Gastrocnemius medialis (tissue), 4 donors: ENCODE results near the gene EHD2. TPM values are rescaled to one million over a fixed set of nuclear protein-coding genes. Genes with fewer than 3 reads are reported as not detected.

Source experiments
- ATAC-seq, 2 donors: fragments of 150-250 bp; one replicate each; pipeline ENCODE4 v1.9.1; 2016
- DNase-seq, 2 donors: peaks; one replicate each; pipeline ENCODE4 v3.0.0-alpha.2; 2019
- H3K27ac ChIP-seq, 4 donors: fragments of 200-600 bp; sonication (generic); 1 replicate in 1 of 4; 2 replicates in 3 of 4; pipeline ENCODE4 v1.5.1; 2016 to 2018; ENCODE audit warnings: mild to moderate bottlenecking in 2 of 4, moderate library complexity in 1 of 4
- H3K27me3 ChIP-seq, 3 donors: fragments of 200-600 bp; sonication (generic) in 2 of 3; 1 replicate in 1 of 3; 2 replicates in 2 of 3; pipeline versions ENCODE4 v1.5.1 to v1.6.0; 2016 to 2019; ENCODE audit warnings: mild to moderate bottlenecking in 1 of 3, moderate library complexity in 1 of 3
- H3K36me3 ChIP-seq, 2 donors: fragments of 200-600 bp; sonication (generic) in 1 of 2; one replicate each; pipeline ENCODE4 v1.5.1; 2017 to 2018
- H3K4me1 ChIP-seq, 2 donors: fragments of 200-600 bp; sonication (generic) in 1 of 2; one replicate each; pipeline ENCODE4 v1.5.1; 2016 to 2017; ENCODE audit warnings: mild to moderate bottlenecking in 2 of 2
- H3K4me3 ChIP-seq, 4 donors: fragments of 200-600 bp; sonication (generic) in 3 of 4; 1 replicate in 1 of 4; 2 replicates in 3 of 4; pipeline ENCODE4 v1.5.1; 2016 to 2019; ENCODE audit warnings: mild to moderate bottlenecking in 2 of 4
- H3K9me3 ChIP-seq, 3 donors: fragments of 200-600 bp; sonication (generic) in 2 of 3; 1 replicate in 1 of 3; 2 replicates in 2 of 3; pipeline ENCODE4 v1.5.1; 2016 to 2019
- CTCF ChIP-seq, 5 experiments: fragments of 450-650 bp in 3 of 5; fragments of 200-600 bp in 2 of 5; sonication (generic) in 2 of 5; IDR thresholded peaks in 4 of 5; conservative IDR thresholded peaks in 1 of 5; 1 replicate in 4 of 5; 2 replicates in 1 of 5; pipeline ENCODE4 v1.5.1; 2016 to 2019; ENCODE audit warnings: antibody characterized with exemption in 5 of 5, mild to moderate bottlenecking in 3 of 5, moderate library complexity in 3 of 5
- POLR2A ChIP-seq, 2 donors: fragments of 450-650 bp; IDR thresholded peaks; one replicate each; pipeline ENCODE4 v1.6.1; 2017; ENCODE audit warnings: antibody characterized with exemption in 2 of 2, mild to moderate bottlenecking in 2 of 2, moderate library complexity in 2 of 2
- in situ Hi-C, 4 donors: fragments of 200-750 bp; cut with MboI; loops; one replicate each; pipeline versions ENCODE4 v1.15.0 to v1.8.0; 2017; ENCODE audit warnings: low sequenced_read_pairs in 4 of 4
- intact Hi-C: fragments of 100-400 bp; cut with DNase I; formaldehyde crosslinking; loops from one replicate; pipeline ENCODE4 v1.15.1; 2023; ENCODE audit warnings: low total_unique reads
- total RNA-seq, 4 donors: library from RNA; depleted of rRNA; stranded (reverse); fragments of >200 nt; gene quantifications; one replicate each; pipeline versions ENCODE4 v1.1.0 to v1.2.3, GENCODE V29; 2016

Gene EHD2
- total RNA-seq, 4 donors from 2014 or later: 10.9 to 46.6 (median 33.8) TPM

- ATAC-seq (peak; percentile 71 to 90), DNase-seq (peak in 1 of 2 donors; percentile 37)
- Histone ChIP-seq H3K9me3 (no peaks in the 10 kb centered on the region), H3K27ac (peak overlapping the region; percentile 73 to 78 (median 74)), H3K4me3 (no peak overlapping the region), H3K27me3 (no peaks in the 10 kb centered on the region), H3K36me3 (peaks cover 3 to 18% of the 10 kb centered on the region in 2 donors), H3K4me1 (peaks cover 11 to 18% of the 10 kb centered on the region in 2 donors)
- TF ChIP-seq POLR2A (IDR thresholded peaks at IDR 0.05) (no peak), CTCF (IDR thresholded peaks at IDR 0.05 in 4 of 5, conservative IDR thresholded peaks at IDR 0.05 in 1 of 5) (no peak)
- intact Hi-C loops (loop anchor here (10.0 kb wide), 1 partner anchor 417 kb away; the partner anchor contains the start of gene INAFM1), in situ Hi-C loops (loop anchor here in 3 of 4 donors (10.0 kb wide), 3 partner anchors 87 to 177 kb away; partner anchors contain the start of genes BICRA (in 1 of the 3) and NAPA (in 1 of the 3))
Measured at GRCh38 chr19:47691782-47692181, 21.4 kb upstream of the EHD2 start.

- no peak overlapping the region for H3K4me3 ChIP-seq
- intact Hi-C loops: loop anchor here (10.0 kb wide), 1 partner anchor 419 kb away; the partner anchor contains the start of gene INAFM1
- ATAC-seq: no peak
- in situ Hi-C loops: loop anchor here in 3 of 4 donors (10.0 kb wide), 3 partner anchors 89 to 179 kb away; partner anchors contain the start of genes BICRA (in 1 of the 3) and NAPA (in 1 of the 3)
- peaks cover 15 to 22% of the 10 kb centered on the region in 2 donors for H3K4me1 ChIP-seq
- H3K27me3 ChIP-seq: no peaks in the 10 kb centered on the region
- H3K36me3 ChIP-seq: peaks cover 3 to 19% of the 10 kb centered on the region in 2 donors
- H3K27ac ChIP-seq: peak overlapping the region in 2 of 4 donors; percentile 75 to 78
- DNase-seq: no peak
- no peaks in the 10 kb centered on the region for H3K9me3 ChIP-seq
- TF ChIP-seq POLR2A (IDR thresholded peaks at IDR 0.05) (no peak), CTCF (IDR thresholded peaks at IDR 0.05 in 4 of 5, conservative IDR thresholded peaks at IDR 0.05 in 1 of 5) (no peak)
Measured at GRCh38 chr19:47693489-47693888, 19.7 kb upstream of the EHD2 start.

GRCh38 chr19:47693903-47694302, 19.3 kb upstream of the EHD2 start:
- no peak for ATAC-seq

GRCh38 chr19:47694466-47695273, 18.6 kb upstream of the EHD2 start:
- Histone ChIP-seq H3K36me3 (peaks cover 3 to 31% of the 10 kb centered on the region in 2 donors), H3K27ac (peak overlapping the region in 2 of 4 donors; percentile 47 to 50), H3K9me3 (no peaks in the 10 kb centered on the region), H3K4me3 (no peak overlapping the region), H3K27me3 (no peaks in the 10 kb centered on the region), H3K4me1 (peaks cover 12 to 15% of the 10 kb centered on the region in 2 donors)
- in situ Hi-C loops: loop anchor here in 3 of 4 donors (5.0 to 10.0 kb wide), 4 partner anchors 90 to 180 kb away; partner anchors contain the start of genes BICRA (in 1 of the 3) and NAPA (in 1 of the 3)
- ATAC-seq (no peak), DNase-seq (no peak)
- TF ChIP-seq POLR2A (IDR thresholded peaks at IDR 0.05): no peak
- no peak for TF ChIP-seq CTCF (IDR thresholded peaks at IDR 0.05 in 4 of 5, conservative IDR thresholded peaks at IDR 0.05 in 1 of 5)
- intact Hi-C loops: loop anchor here (5.0 to 10.0 kb wide), 3 partner anchors 197 to 420 kb away; partner anchors contain the start of genes DHX34 and INAFM1

More at GRCh38 chr19:47693903-47694302, 19.3 kb upstream of the EHD2 start:
- Histone ChIP-seq H3K4me1 (peaks cover 12 to 18% of the 10 kb centered on the region in 2 donors), H3K4me3 (no peak overlapping the region), H3K27me3 (no peaks in the 10 kb centered on the region), H3K36me3 (peaks cover 3 to 24% of the 10 kb centered on the region in 2 donors), H3K9me3 (no peaks in the 10 kb centered on the region), H3K27ac (no peak overlapping the region)
- in situ Hi-C loops (loop anchor here in 3 of 4 donors (10.0 kb wide), 3 partner anchors 89 to 179 kb away; partner anchors contain the start of genes BICRA (in 1 of the 3) and NAPA (in 1 of the 3)), intact Hi-C loops (loop anchor here (10.0 kb wide), 1 partner anchor 419 kb away; the partner anchor contains the start of gene INAFM1)
- DNase-seq: no peak
- no peak for TF ChIP-seq CTCF (IDR thresholded peaks at IDR 0.05 in 4 of 5, conservative IDR thresholded peaks at IDR 0.05 in 1 of 5)
- TF ChIP-seq POLR2A (IDR thresholded peaks at IDR 0.05): no peak
